K562 (cell line): ENCODE measurements around the gene GUCY1A1. TPM values are rescaled to one million over a fixed set of nuclear protein-coding genes. Genes with fewer than 3 reads are reported as not detected.

ENCODE experiments used
- ATAC-seq: fragments of 200-7000 bp; cut with Tn5 transposase; 3 replicates; pipeline ENCODE4 v1.9.1; 2020; ENCODE audit warnings: moderate library complexity
- BruUV-seq: library from RNA; stranded (reverse); fragments of 400-500 nt; replicated peaks from 2 replicates; lab custom pipeline; 2021; lab: Mats Ljungman, UMichigan
- CTCF ChIA-PET: fragments of 300-600 bp; formaldehyde crosslinking; extraction: SDS; loops from one replicate; lab custom pipeline; 2021; ENCODE audit warnings: low intra/inter-chr PET ratio; lab: Yijun Ruan, JAX
- POLR2A ChIA-PET: fragments of 300-600, 350-650 bp; sonication (Branson Sonifier 250); formaldehyde crosslinking; extraction: SDS; loops from one replicate; lab custom pipeline; 2021; ENCODE audit warnings: antibody characterized with exemption, inconsistent platforms; lab: Yijun Ruan, JAX
- DNase-seq, 4 experiments: peaks; one replicate each; pipeline versions ENCODE4 v3.0.0 to v3.0.0-alpha.2; 2011 to 2018; ENCODE audit warnings: low spot score in 3 of 4, mixed read lengths in 3 of 4; ENCODE audit errors: extremely low read depth in 1 of 4
- FAIRE-seq: peaks from 2 replicates; lab custom pipeline; 2011; peaks lifted over from hg19 to GRCh38; lab: Jason Lieb, UNC
- H2AFZ ChIP-seq: 2 replicates; pipeline ENCODE4 v1.6.0; 2011; ENCODE audit warnings: low read depth, low read length, control low read depth, inconsistent platforms
- H3K27ac ChIP-seq: fragments of 200-600 bp; 3 replicates; pipeline ENCODE4 v1.8.0; 2011; ENCODE audit warnings: low read depth, mild to moderate bottlenecking, control low read depth, inconsistent platforms, low read length, moderate library complexity, mixed read lengths; ENCODE audit errors: extremely low read depth
- H3K27me3 ChIP-seq, 2 experiments: fragments of 300-600 bp in 1 of 2; 2 replicates in 1 of 2; 3 replicates in 1 of 2; pipeline versions ENCODE4 v1.6.0 to v1.8.0; 2011; ENCODE audit warnings: inconsistent platforms in 2 of 2, low read length in 2 of 2, mild to moderate bottlenecking in 1 of 2, mixed read lengths in 1 of 2, moderate library complexity in 1 of 2; ENCODE audit not compliant: control insufficient read depth in 2 of 2, insufficient read depth in 2 of 2
- H3K36me3 ChIP-seq: fragments of 300-600 bp; 3 replicates; pipeline ENCODE4 v1.8.0; 2011; ENCODE audit warnings: mild to moderate bottlenecking, low read length, inconsistent platforms; ENCODE audit not compliant: control insufficient read depth, insufficient read depth
- H3K4me1 ChIP-seq, 2 experiments: fragments of 200-600 bp in 1 of 2; replicated peaks in 1 of 2; 2 replicates in 1 of 2; 3 replicates in 1 of 2; pipeline versions ENCODE4 v1.5.1 to v1.8.0; 2011; ENCODE audit warnings: inconsistent platforms in 2 of 2, low read length in 2 of 2, mild to moderate bottlenecking in 1 of 2, mixed read lengths in 1 of 2, moderate library complexity in 1 of 2; ENCODE audit not compliant: control insufficient read depth in 2 of 2, insufficient read depth in 2 of 2
- H3K4me2 ChIP-seq: 2 replicates; pipeline ENCODE4 v1.6.1; 2011; ENCODE audit warnings: low read length, control low read depth, inconsistent platforms, mixed read lengths; ENCODE audit not compliant: insufficient read depth
- H3K4me3 ChIP-seq: fragments of 200-600 bp; sonication (generic), shearing (Covaris generic); 2 replicates; pipeline ENCODE4 v1.5.1; 2016; ENCODE audit warnings: control low read depth, inconsistent platforms
- H3K79me2 ChIP-seq: fragments of 200-600 bp; 3 replicates; pipeline ENCODE4 v1.8.0; 2011; ENCODE audit warnings: low read length, inconsistent platforms; ENCODE audit not compliant: control insufficient read depth, insufficient read depth
- H3K9ac ChIP-seq, 2 experiments: 2 replicates each; pipeline versions ENCODE4 v1.6.0 to v1.6.1; 2011; ENCODE audit warnings: low read depth in 2 of 2, low read length in 2 of 2, control low read depth in 1 of 2, inconsistent platforms in 1 of 2, mild to moderate bottlenecking in 1 of 2, mixed read lengths in 1 of 2; ENCODE audit not compliant: insufficient read depth in 1 of 2
- H3K9me1 ChIP-seq: one replicate; pipeline ENCODE4 v1.6.0; 2011; ENCODE audit warnings: inconsistent platforms, mild to moderate bottlenecking, low read length, moderate library complexity; ENCODE audit not compliant: control insufficient read depth, insufficient read depth
- H3K9me3 ChIP-seq: replicated peaks from 2 replicates; pipeline ENCODE4 v1.5.1; 2011; ENCODE audit warnings: low read depth, low read length, inconsistent platforms; ENCODE audit not compliant: control insufficient read depth, insufficient read depth
- H4K20me1 ChIP-seq: replicated peaks from 2 replicates; pipeline ENCODE4 v1.6.1; 2011; ENCODE audit warnings: low read length, inconsistent platforms, mixed read lengths; ENCODE audit not compliant: control insufficient read depth, insufficient read depth
- AFF1 ChIP-seq, 2 experiments: fragments of 450-650 bp; IDR thresholded peaks; 2 replicates each; pipeline ENCODE4 v1.6.1; 2018; ENCODE audit warnings: mild to moderate bottlenecking in 2 of 2, low read depth in 1 of 2; ENCODE audit not compliant: partially characterized antibody in 2 of 2
- BRF1 ChIP-seq: IDR thresholded peaks from 3 replicates; pipeline ENCODE4 v1.6.1; 2011; ENCODE audit warnings: borderline replicate concordance, mild to moderate bottlenecking; ENCODE audit not compliant: insufficient read length; ENCODE audit errors: extremely low read depth
- CHD2 ChIP-seq: IDR thresholded peaks from 2 replicates; pipeline ENCODE4 v1.6.1; 2011; ENCODE audit warnings: low read depth, low read length
- CHD4 ChIP-seq: fragments of 200-600 bp; sonication (generic); IDR thresholded peaks from 3 replicates; pipeline ENCODE4 v1.6.1; 2012; ENCODE audit warnings: low read depth, mild to moderate bottlenecking, mixed read lengths, low read length, inconsistent platforms; ENCODE audit not compliant: insufficient read depth, insufficient replicate concordance, poor library complexity, severe bottlenecking
- FOXK2 ChIP-seq, 2 experiments: fragments of 450-650 bp; IDR thresholded peaks in 1 of 2; conservative IDR thresholded peaks in 1 of 2; 2 replicates each; pipeline ENCODE4 v1.6.1; 2016; ENCODE audit warnings: low read depth in 2 of 2, mild to moderate bottlenecking in 1 of 2
- NFIX ChIP-seq: fragments of 250-450 bp; sonication (Bioruptor Pico); IDR thresholded peaks from 2 replicates; pipeline ENCODE4 v1.4.0; 2020; ENCODE audit warnings: low read depth, mild to moderate bottlenecking, moderate library complexity
- PHB ChIP-seq: fragments of 250-450 bp; sonication (Bioruptor Pico); IDR thresholded peaks from 2 replicates; pipeline ENCODE4 v1.5.0; 2021
- RBM15 ChIP-seq: fragments of 200-400 bp; formaldehyde crosslinking; IDR thresholded peaks from 2 replicates; pipeline ENCODE4 v1.6.1; 2018; ENCODE audit warnings: mild to moderate bottlenecking, low read length, moderate library complexity; ENCODE audit not compliant: insufficient read depth
- SMARCA5 ChIP-seq: fragments of 450-650 bp; IDR thresholded peaks from 2 replicates; pipeline ENCODE4 v1.6.1; 2016
- TRIM28 ChIP-seq: fragments of 450-650 bp; IDR thresholded peaks from 2 replicates; pipeline ENCODE4 v1.6.1; 2017
- ZNF143 ChIP-seq: sonication (generic); formaldehyde crosslinking; IDR thresholded peaks from 2 replicates; pipeline ENCODE4 v1.9.0; 2022; ENCODE audit warnings: mild to moderate bottlenecking, missing genetic modification reagents
- ZNF511 ChIP-seq: sonication (generic); formaldehyde crosslinking; IDR thresholded peaks from 2 replicates; pipeline ENCODE4 v1.8.0; 2022; ENCODE audit warnings: mild to moderate bottlenecking, missing genetic modification reagents
- ZNF79 ChIP-seq: fragments of 250-450 bp; sonication (Bioruptor Pico); IDR thresholded peaks from 2 replicates; pipeline ENCODE4 v1.4.0; 2020; ENCODE audit warnings: low read depth, mild to moderate bottlenecking, moderate library complexity
- ZSCAN29 ChIP-seq: fragments of 450-650 bp; IDR thresholded peaks from 2 replicates; pipeline ENCODE4 v1.6.1; 2017
- in situ Hi-C: fragments of 300-500 bp; cut with MboI; formaldehyde crosslinking; loops from 4 replicates; pipeline ENCODE4 v1.15.0; 2018; ENCODE audit warnings: inconsistent platforms, mixed read lengths
- intact Hi-C: fragments of 100-400 bp; cut with micrococcal nuclease; formaldehyde crosslinking; loops from 2 replicates; pipeline ENCODE4 v1.14.2; 2022
- polyA plus RNA-seq, 8 experiments: library from polyadenylated mRNA; depleted of rRNA in 4 of 8; stranded (reverse) in 5 of 8; unstranded in 3 of 8; fragments of >200 nt; fragmentation: Nextera tagmentation in 2 of 8; fragmentation: Illumina TruSeq in 1 of 8; extraction: Ambion mirVana in 2 of 8; extraction: Trizol in 1 of 8; gene quantifications; 2 replicates each; pipeline versions ENCODE4 v1.2.1 to v1.2.3, GENCODE V29; 2011 to 2014; ENCODE audit warnings: inconsistent platforms in 1 of 8, missing spikeins in 1 of 8
- total RNA-seq, 7 experiments: library from RNA; depleted of rRNA in 6 of 7; stranded (reverse); fragments of >200 nt in 6 of 7; fragmentation: Illumina TruSeq in 2 of 7; extraction: Trizol in 2 of 7; gene quantifications; 2 replicates each; pipeline versions ENCODE4 v1.2.1 to v1.2.3, GENCODE V29; 2011 to 2021; ENCODE audit warnings: low replicate concordance in 1 of 7
- TF ChIP-seq, protein P1 (sequence below): fragments of 250-450 bp; sonication (Bioruptor Pico); IDR thresholded peaks from 2 replicates; pipeline ENCODE4 v1.6.1; 2021; ENCODE audit warnings: mild to moderate bottlenecking

GUCY1A1 gene
- total and polyA plus RNA-seq, 9 of the 15 experiments (the other 6 are each of a cell fraction or from before 2014, with no cell fraction given) = not detected

DNA sequence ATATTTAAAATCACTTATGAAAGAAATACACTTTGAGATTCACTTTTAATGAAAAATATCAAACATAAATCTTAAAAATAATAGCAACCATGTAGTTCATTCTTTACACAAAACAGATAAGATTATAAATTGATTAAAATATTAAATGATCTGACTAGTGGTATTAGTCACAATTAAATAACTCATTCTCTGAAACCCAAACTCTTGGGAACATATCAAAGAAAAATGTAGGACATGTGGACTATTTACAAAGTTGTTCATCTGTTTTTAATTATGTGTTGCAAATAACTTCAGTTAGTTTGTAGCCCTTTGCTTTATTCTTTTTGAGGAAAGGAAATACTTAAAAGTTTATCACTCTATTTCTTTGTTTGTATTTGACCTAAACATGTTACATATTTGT lies 9.5 kb upstream of the GUCY1A1 start:
- Histone ChIP-seq H3K4me3 (no peak overlapping the region), H3K36me3 (no peaks in the 10 kb centered on the region), H4K20me1 (no peaks in the 10 kb centered on the region), H3K27ac (no peak overlapping the region), H3K79me2 (no peaks in the 10 kb centered on the region), H3K9ac (no peak overlapping the region), H3K4me1 (no peaks in the 10 kb centered on the region), H3K4me2 (no peak overlapping the region), H2AFZ (no peak overlapping the region), H3K27me3 (no peaks in the 10 kb centered on the region), H3K9me1 (no peaks in the 10 kb centered on the region), H3K9me3 (no peaks in the 10 kb centered on the region)
- intact Hi-C loops = no loop called here
- ChIA-PET POLR2A (no interaction called here), CTCF (no interaction called here)
- in situ Hi-C loops = no loop called here
- no peak for FAIRE-seq
- BruUV-seq = no TSS peak
- DNase-seq = no peak
- no peak for ATAC-seq
- TF ChIP-seq, protein P1, sequence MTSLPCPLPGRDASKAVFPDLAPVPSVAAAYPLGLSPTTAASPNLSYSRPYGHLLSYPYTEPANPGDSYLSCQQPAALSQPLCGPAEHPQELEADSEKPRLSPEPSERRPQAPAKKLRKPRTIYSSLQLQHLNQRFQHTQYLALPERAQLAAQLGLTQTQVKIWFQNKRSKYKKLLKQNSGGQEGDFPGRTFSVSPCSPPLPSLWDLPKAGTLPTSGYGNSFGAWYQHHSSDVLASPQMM (CRISPR knock-in tag) = no peak
- TF ChIP-seq ZNF511 (no peak), ZNF143 (no peak), FOXK2 (conservative IDR thresholded peaks at IDR 0.05 in 1 of 2, IDR thresholded peaks at IDR 0.05 in 1 of 2; ENCODE audit: low read depth in 2 of 2) (no peak), CHD2 (no peak), SMARCA5 (no peak), CHD4 (no peak), ZSCAN29 (no peak), PHB (CRISPR knock-in tag) (no peak), RBM15 (no peak), BRF1 (no peak), TRIM28 (no peak), NFIX (CRISPR knock-in tag) (no peak), ZNF79 (CRISPR knock-in tag) (no peak), AFF1 (IDR thresholded peaks at IDR 0.05; ENCODE audit: low read depth in 1 of 2, partially characterized antibody in 2 of 2) (no peak)
